H9 (cell line): ENCODE measurements around the gene TSPYL4. TPM values are rescaled to one million over a fixed set of nuclear protein-coding genes. Genes with fewer than 3 reads are reported as not detected.

Experiments used
- DNase-seq: peaks from one replicate; pipeline ENCODE4 v3.0.0-alpha.2; 2017
- H2AFZ ChIP-seq: one replicate; pipeline ENCODE4 v1.6.1; 2013; ENCODE audit warnings: mild to moderate bottlenecking, low read length, control low read depth, moderate library complexity
- H2AK5ac ChIP-seq: 2 replicates; pipeline ENCODE4 v1.6.1; 2013; ENCODE audit warnings: low read length, control low read depth, mixed read lengths; ENCODE audit not compliant: insufficient read length
- H2BK120ac ChIP-seq: one replicate; pipeline ENCODE4 v1.6.1; 2013; ENCODE audit warnings: low read depth, mild to moderate bottlenecking, low read length, control low read depth, inconsistent platforms; ENCODE audit not compliant: poor library complexity, severe bottlenecking
- H2BK12ac ChIP-seq: 2 replicates; pipeline ENCODE4 v1.6.1; 2013; ENCODE audit warnings: low read length, control low read depth, mixed read lengths, low read depth; ENCODE audit not compliant: insufficient read length
- H2BK15ac ChIP-seq: 2 replicates; pipeline ENCODE4 v1.6.1; 2013; ENCODE audit warnings: low read depth, low read length, control low read depth
- H2BK20ac ChIP-seq: one replicate; pipeline ENCODE4 v1.6.1; 2013; ENCODE audit warnings: low read depth, mild to moderate bottlenecking, low read length, control low read depth, inconsistent platforms; ENCODE audit not compliant: poor library complexity, severe bottlenecking
- H2BK5ac ChIP-seq: 2 replicates; pipeline ENCODE4 v1.6.1; 2013; ENCODE audit warnings: low read length, control low read depth, mixed read lengths; ENCODE audit not compliant: insufficient read length
- H3K14ac ChIP-seq: 2 replicates; pipeline ENCODE4 v1.6.1; 2013; ENCODE audit warnings: low read length, control low read depth; ENCODE audit not compliant: insufficient read depth
- H3K18ac ChIP-seq: 2 replicates; pipeline ENCODE4 v1.6.1; 2013; ENCODE audit warnings: low read depth, mild to moderate bottlenecking, mixed read lengths, low read length, control low read depth; ENCODE audit not compliant: insufficient read length
- H3K23ac ChIP-seq: 2 replicates; pipeline ENCODE4 v1.6.1; 2013; ENCODE audit warnings: low read length, control low read depth, mixed read lengths, low read depth; ENCODE audit not compliant: insufficient read length
- H3K23me2 ChIP-seq: 2 replicates; pipeline ENCODE4 v1.6.1; 2013; ENCODE audit warnings: low read depth, mild to moderate bottlenecking, mixed read lengths, low read length, control low read depth; ENCODE audit not compliant: insufficient read length, poor library complexity, severe bottlenecking
- H3K27ac ChIP-seq: 2 replicates; pipeline ENCODE4 v1.5.1; 2013; ENCODE audit warnings: low read length, control low read depth, mixed read lengths, low read depth; ENCODE audit not compliant: insufficient read length
- H3K27me3 ChIP-seq: 2 replicates; pipeline ENCODE4 v1.6.1; 2013; ENCODE audit warnings: low read length, control low read depth, inconsistent platforms; ENCODE audit not compliant: insufficient read depth
- H3K4ac ChIP-seq: 2 replicates; pipeline ENCODE4 v1.6.1; 2013; ENCODE audit warnings: low read depth, mild to moderate bottlenecking, control low read depth, inconsistent platforms, low read length, moderate library complexity
- H3K4me1 ChIP-seq: 2 replicates; pipeline ENCODE4 v1.6.1; 2013; ENCODE audit warnings: low read length, control low read depth, inconsistent platforms; ENCODE audit not compliant: insufficient read depth
- H3K4me2 ChIP-seq: 2 replicates; pipeline ENCODE4 v1.6.1; 2013; ENCODE audit warnings: low read length, control low read depth, mixed read lengths; ENCODE audit not compliant: insufficient read length, insufficient read depth
- H3K56ac ChIP-seq: 2 replicates; pipeline ENCODE4 v1.6.1; 2013; ENCODE audit warnings: low read depth, mild to moderate bottlenecking, mixed read lengths, low read length, control low read depth; ENCODE audit not compliant: insufficient read length
- H3K79me1 ChIP-seq: 2 replicates; pipeline ENCODE4 v1.6.1; 2013; ENCODE audit warnings: low read depth, mild to moderate bottlenecking, moderate library complexity, low read length, control low read depth, inconsistent platforms; ENCODE audit not compliant: insufficient read depth, poor library complexity, severe bottlenecking
- H3K79me2 ChIP-seq: 2 replicates; pipeline ENCODE4 v1.6.1; 2013; ENCODE audit warnings: low read length, control low read depth, inconsistent platforms; ENCODE audit not compliant: insufficient read depth
- H3K9ac ChIP-seq: 2 replicates; pipeline ENCODE4 v1.6.1; 2013; ENCODE audit warnings: low read length, control low read depth, mixed read lengths; ENCODE audit not compliant: insufficient read length; ENCODE audit errors: extremely low read depth
- H3K9me3 ChIP-seq: one replicate; pipeline ENCODE4 v1.6.1; 2013; ENCODE audit warnings: low read depth, low read length, inconsistent platforms; ENCODE audit not compliant: control insufficient read depth
- H3T11ph ChIP-seq: one replicate; pipeline ENCODE4 v1.6.1; 2013; ENCODE audit warnings: mild to moderate bottlenecking, low read length, control low read depth, inconsistent platforms
- H4K20me1 ChIP-seq: one replicate; pipeline ENCODE4 v1.6.1; 2013; ENCODE audit not compliant: control insufficient read depth, insufficient read length, insufficient read depth
- H4K5ac ChIP-seq: 2 replicates; pipeline ENCODE4 v1.6.1; 2013; ENCODE audit warnings: low read depth, mild to moderate bottlenecking, mixed read lengths, low read length, control low read depth; ENCODE audit not compliant: insufficient read length
- H4K8ac ChIP-seq: replicated peaks from 2 replicates; pipeline ENCODE4 v1.6.1; 2013; ENCODE audit warnings: low read length, control low read depth, mixed read lengths, low read depth; ENCODE audit not compliant: insufficient read length
- H4K91ac ChIP-seq: 2 replicates; pipeline ENCODE4 v1.6.1; 2013; ENCODE audit warnings: low read depth, mild to moderate bottlenecking, moderate library complexity, mixed read lengths, low read length, control low read depth; ENCODE audit not compliant: insufficient read length
- H3K27ac Mint-ChIP-seq, 3 experiments: 2 replicates in 2 of 3; 3 replicates in 1 of 3; pipeline ENCODE4 v1.8.0; 2020 to 2021; ENCODE audit warnings: mixed read lengths in 3 of 3, mild to moderate bottlenecking in 1 of 3, moderate library complexity in 1 of 3
- H3K27me3 Mint-ChIP-seq: 2 replicates; pipeline ENCODE4 v1.8.0; 2021; ENCODE audit warnings: low read depth, mild to moderate bottlenecking, moderate library complexity, mixed read lengths
- H3K36me3 Mint-ChIP-seq, 3 experiments: 2 replicates in 2 of 3; 3 replicates in 1 of 3; pipeline ENCODE4 v1.8.0; 2020 to 2021; ENCODE audit warnings: low read depth in 3 of 3, mixed read lengths in 3 of 3; ENCODE audit not compliant: insufficient read depth in 1 of 3
- H3K4me1 Mint-ChIP-seq, 2 experiments: 2 replicates each; pipeline ENCODE4 v1.8.0; 2020; ENCODE audit warnings: mixed read lengths in 2 of 2
- H3K4me3 Mint-ChIP-seq, 2 experiments: 2 replicates in 1 of 2; 3 replicates in 1 of 2; pipeline ENCODE4 v1.8.0; 2020 to 2021; ENCODE audit warnings: mild to moderate bottlenecking in 2 of 2, mixed read lengths in 2 of 2, moderate library complexity in 1 of 2
- H3K9me3 Mint-ChIP-seq, 2 experiments: 2 replicates in 1 of 2; 3 replicates in 1 of 2; pipeline ENCODE4 v1.8.0; 2020; ENCODE audit warnings: mild to moderate bottlenecking in 2 of 2, mixed read lengths in 2 of 2, moderate library complexity in 1 of 2
- CTCF ChIP-seq: fragments of 200-600 bp; sonication (generic); conservative IDR thresholded peaks from 3 replicates; pipeline ENCODE4 v1.8.0; 2021; ENCODE audit warnings: antibody characterized with exemption, mild to moderate bottlenecking
- WGBS: extraction: QIAGEN DNeasy Blood & Tissue Kit; methylation state at CpG from one replicate; pipeline ENCODE4 v1.1.7; 2013; ENCODE audit warnings: missing lambda C conversion rate, low lambda C conversion rate, mixed read lengths; ENCODE audit not compliant: insufficient read length; ENCODE audit errors: extremely low coverage; 5-methylcytosine and 5-hydroxymethylcytosine counted together
- total RNA-seq: library from RNA; stranded (reverse); gene quantifications from 2 replicates; pipeline ENCODE4 v1.2.1, GENCODE V29; 2021

TSPYL4 gene
- total RNA-seq, 1 experiment from 2014 or later: 19.0 TPM

DNA sequence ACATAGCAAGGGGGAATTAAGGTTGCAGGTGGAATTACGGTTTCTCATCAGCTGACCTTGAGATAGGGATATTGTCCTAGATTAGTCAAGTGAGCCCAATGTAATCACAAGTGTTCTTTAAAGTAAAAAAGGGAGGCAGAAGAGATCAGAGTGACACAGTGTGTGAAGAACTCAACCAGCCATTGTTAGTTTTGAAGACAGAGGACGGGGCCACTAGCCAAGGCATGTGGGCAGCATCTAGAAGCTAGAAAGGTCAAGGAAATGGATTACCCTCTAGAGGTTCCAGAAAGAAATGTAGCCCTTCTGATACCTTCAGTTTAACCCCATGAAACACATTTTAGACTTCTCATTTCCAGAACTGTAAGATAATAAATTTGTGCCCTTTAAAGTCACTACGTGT, 44.4 kb upstream of the TSPYL4 start:
- TF ChIP-seq CTCF: no peak
- no peaks in the 10 kb centered on the region for H4K20me1 ChIP-seq

More for the DNA sequence above, 44.4 kb upstream of the TSPYL4 start:
- H3K23me2 ChIP-seq: no peaks in the 10 kb centered on the region
- H3K27me3 ChIP-seq: no peaks in the 10 kb centered on the region
- H2AK5ac ChIP-seq: no peak overlapping the region
- H2BK120ac ChIP-seq: no peak overlapping the region
- H3K27ac ChIP-seq: no peak overlapping the region
- no peak for DNase-seq
- H2BK5ac ChIP-seq: no peak overlapping the region
- H2AFZ ChIP-seq: no peak overlapping the region
- no peak overlapping the region for H2BK15ac ChIP-seq
- H3K79me2 ChIP-seq: no peaks in the 10 kb centered on the region
- no peak overlapping the region for H4K8ac ChIP-seq
- no peak overlapping the region for H2BK20ac ChIP-seq
- H3K9me3 ChIP-seq: peaks cover 6% of the 10 kb centered on the region
- peaks cover 3 to 12% of the 10 kb centered on the region in 2 experiments for H3K9me3 Mint-ChIP-seq
- no peak overlapping the region for H3K14ac ChIP-seq
- H3K23ac ChIP-seq: no peak overlapping the region
- no CpG with 5 or more reads among the region's 3 CpGs for WGBS
- no peaks in the 10 kb centered on the region for H3K27me3 Mint-ChIP-seq
- H3K56ac ChIP-seq: no peak overlapping the region
- no peak overlapping the region for H3K4me2 ChIP-seq
- no peaks in the 10 kb centered on the region for H3K4me1 Mint-ChIP-seq
- no peak overlapping the region for H4K5ac ChIP-seq
- no peak overlapping the region for H4K91ac ChIP-seq
- no peaks in the 10 kb centered on the region for H3K79me1 ChIP-seq
- no peaks in the 10 kb centered on the region for H3K4me1 ChIP-seq
- H3K4me3 Mint-ChIP-seq: no peak overlapping the region
- no peak overlapping the region for H2BK12ac ChIP-seq
- H3K27ac Mint-ChIP-seq: no peak overlapping the region
- no peak overlapping the region for H3K9ac ChIP-seq
- H3K36me3 Mint-ChIP-seq: peaks cover 0 to 6% (median 4%) of the 10 kb centered on the region in 3 experiments; a peak in 4 of 7 replicates
- no peak overlapping the region for H3K4ac ChIP-seq
- H3T11ph ChIP-seq: no peak overlapping the region
- H3K18ac ChIP-seq: no peak overlapping the region
